HTERT RPE-1 (cell line): ENCODE data around the gene CCND1.

ENCODE experiments used
- in situ Hi-C: fragments of 300-500 bp; cut with MboI; formaldehyde crosslinking; loops from 4 replicates; pipeline ENCODE4 v1.14.3; 2020; ENCODE audit warnings: low sequenced_read_pairs

CCND1 gene

GRCh38 chr11:69640260-69640994, 529 bp upstream of the CCND1 start:
- in situ Hi-C loops = no loop called here

- in situ Hi-C loops = no loop called here
Observed at GRCh38 chr11:69641681-69642548, 959 bp downstream of the CCND1 start.

- in situ Hi-C loops = no loop called here
Observed at GRCh38 chr11:69642549-69642912, 1.6 kb downstream of the CCND1 start.

- in situ Hi-C loops = no loop called here
Observed at GRCh38 chr11:69642913-69643632, 2.1 kb downstream of the CCND1 start.

- in situ Hi-C loops = no loop called here
Observed at GRCh38 chr11:69643646-69644045, 2.7 kb downstream of the CCND1 start.

- in situ Hi-C loops = no loop called here
Observed at GRCh38 chr11:69644071-69644961, 3.4 kb downstream of the CCND1 start.

GRCh38 chr11:69644962-69645675, 4.2 kb downstream of the CCND1 start:
- in situ Hi-C loops = no loop called here

GRCh38 chr11:69645801-69646492, 5.0 kb downstream of the CCND1 start:
- in situ Hi-C loops = no loop called here

- in situ Hi-C loops = no loop called here
Observed at GRCh38 chr11:69646493-69647389, 5.8 kb downstream of the CCND1 start.

- in situ Hi-C loops = no loop called here
Observed at GRCh38 chr11:69647390-69647748, 6.4 kb downstream of the CCND1 start.

- in situ Hi-C loops = no loop called here
Observed at GRCh38 chr11:69647761-69648497, 7.0 kb downstream of the CCND1 start.

GRCh38 chr11:69648679-69649575, 8.0 kb downstream of the CCND1 start:
- in situ Hi-C loops = no loop called here

GRCh38 chr11:69649576-69649900, 8.6 kb downstream of the CCND1 start:
- in situ Hi-C loops = no loop called here

GRCh38 chr11:69650081-69650831, 9.3 kb downstream of the CCND1 start:
- in situ Hi-C loops = loop anchor here (25.0 kb wide), 1 partner anchor 538 kb away; no protein-coding TSS in a partner anchor

GRCh38 chr11:69650832-69651344, 9.9 kb downstream of the CCND1 start:
- in situ Hi-C loops = loop anchor here (25.0 kb wide), 1 partner anchor 539 kb away; no protein-coding TSS in a partner anchor
